GM12878 (cell line): ENCODE measurements around the gene ADARB1. TPM values are rescaled to one million over a fixed set of nuclear protein-coding genes. Genes with fewer than 3 reads are reported as not detected.

Experiments
- ATAC-seq: fragments of 200-7000 bp; cut with Tn5 transposase; 3 replicates; pipeline ENCODE4 v1.9.1; 2020; ENCODE audit warnings: mild to moderate bottlenecking, moderate library complexity
- BruUV-seq: library from RNA; stranded (reverse); fragments of 400-500 nt; replicated peaks from 2 replicates; lab custom pipeline; 2021; lab: Mats Ljungman, UMichigan
- CTCF ChIA-PET: fragments of 300-600 bp; sonication (Branson Sonifier 250); formaldehyde crosslinking; extraction: SDS; loops from one replicate; lab custom pipeline; 2021; ENCODE audit warnings: inconsistent platforms; lab: Yijun Ruan, JAX
- POLR2A ChIA-PET: fragments of 350-600 bp; formaldehyde crosslinking; extraction: SDS; loops from one replicate; lab custom pipeline; 2021; ENCODE audit warnings: inconsistent platforms; lab: Charles Lee
- RAD21 ChIA-PET: fragments of 300-600 bp; sonication (Branson Sonifier 250); formaldehyde crosslinking; loops from one replicate; lab custom pipeline; 2023; ENCODE audit warnings: antibody characterized with exemption; ENCODE audit not compliant: unreplicated experiment; lab: Charles Lee
- SMC1A ChIA-PET: fragments of 300-600 bp; sonication (Branson Sonifier 250); formaldehyde crosslinking; loops from one replicate; lab custom pipeline; 2023; ENCODE audit not compliant: unreplicated experiment, uncharacterized antibody; lab: Charles Lee
- DNase-seq: peaks from one replicate; pipeline ENCODE4 v3.0.0-alpha.2; 2011; ENCODE audit warnings: low read depth, low spot score
- FAIRE-seq: peaks from 3 replicates; lab custom pipeline; 2011; peaks lifted over from hg19 to GRCh38; lab: Jason Lieb, UNC
- H2AFZ ChIP-seq: 2 replicates; pipeline ENCODE4 v1.6.0; 2011; ENCODE audit warnings: low read depth, low read length, control low read depth; ENCODE audit not compliant: control insufficient read depth
- H3K27ac ChIP-seq: 2 replicates; pipeline ENCODE4 v1.5.1; 2011; ENCODE audit warnings: control low read depth; ENCODE audit not compliant: control insufficient read depth, insufficient read depth
- H3K27me3 ChIP-seq, 2 experiments: replicated peaks in 1 of 2; 2 replicates each; pipeline versions ENCODE4 v1.6.0 to v1.6.1; 2011; ENCODE audit warnings: low read length in 1 of 2; ENCODE audit not compliant: control insufficient read depth in 2 of 2, insufficient read depth in 2 of 2
- H3K36me3 ChIP-seq, 2 experiments: 2 replicates each; pipeline ENCODE4 v1.5.1; 2011; ENCODE audit warnings: low read length in 1 of 2; ENCODE audit not compliant: control insufficient read depth in 2 of 2, insufficient read depth in 2 of 2
- H3K4me1 ChIP-seq: 2 replicates; pipeline ENCODE4 v1.6.1; 2011; ENCODE audit warnings: mild to moderate bottlenecking, low read length, moderate library complexity, mixed read lengths; ENCODE audit not compliant: control insufficient read depth, insufficient read depth
- H3K4me2 ChIP-seq: 2 replicates; pipeline ENCODE4 v1.6.0; 2011; ENCODE audit warnings: control low read depth; ENCODE audit not compliant: control insufficient read depth, insufficient read depth
- H3K4me3 ChIP-seq: fragments of 200-600 bp; sonication (generic); 2 replicates; pipeline ENCODE4 v1.5.1; 2016
- H3K79me2 ChIP-seq: 2 replicates; pipeline ENCODE4 v1.6.0; 2011; ENCODE audit warnings: low read length; ENCODE audit not compliant: control insufficient read depth, insufficient read depth
- H3K9ac ChIP-seq: 2 replicates; pipeline ENCODE4 v1.8.0; 2011; ENCODE audit warnings: low read length, control low read depth, mixed read lengths; ENCODE audit not compliant: control insufficient read depth, insufficient read depth
- H3K9me3 ChIP-seq: replicated peaks from 3 replicates; pipeline ENCODE4 v1.5.1; 2011; ENCODE audit warnings: mild to moderate bottlenecking, low read length; ENCODE audit not compliant: control insufficient read depth, insufficient read depth
- H4K20me1 ChIP-seq: 2 replicates; pipeline ENCODE4 v1.6.0; 2011; ENCODE audit not compliant: control insufficient read depth, insufficient read depth
- ATF7 ChIP-seq: fragments of 450-650 bp; IDR thresholded peaks from 2 replicates; pipeline ENCODE4 v1.6.1; 2016; ENCODE audit warnings: low read depth, mild to moderate bottlenecking
- BHLHE40 ChIP-seq, 2 experiments: fragments of 450-650 bp in 1 of 2; IDR thresholded peaks; 2 replicates each; pipeline ENCODE4 v1.6.1; 2011 to 2017; ENCODE audit warnings: low read depth in 2 of 2, borderline replicate concordance in 1 of 2, improper control_type of control experiment in 1 of 2, low read length in 1 of 2, mild to moderate bottlenecking in 1 of 2
- EP300 ChIP-seq, 2 experiments: fragments of 150-350 bp in 1 of 2; IDR thresholded peaks; 2 replicates each; pipeline ENCODE4 v1.6.1; 2011 to 2012; ENCODE audit warnings: low read depth in 2 of 2, low read length in 2 of 2, borderline replicate concordance in 1 of 2, improper control_type of control experiment in 1 of 2, inconsistent platforms in 1 of 2; ENCODE audit not compliant: control insufficient read depth in 1 of 2
- HDGF ChIP-seq: fragments of 450-650 bp; IDR thresholded peaks from 2 replicates; pipeline ENCODE4 v1.6.1; 2016; ENCODE audit warnings: antibody characterized with exemption
- PML ChIP-seq: IDR thresholded peaks from 2 replicates; pipeline ENCODE4 v1.6.1; 2012; ENCODE audit warnings: low read length, inconsistent platforms
- ZNF622 ChIP-seq: fragments of 450-650 bp; IDR thresholded peaks from 2 replicates; pipeline ENCODE4 v1.6.1; 2017; ENCODE audit warnings: mild to moderate bottlenecking, inconsistent platforms
- ZZZ3 ChIP-seq: IDR thresholded peaks from 2 replicates; pipeline ENCODE4 v1.6.1; 2011; ENCODE audit warnings: low read depth; ENCODE audit not compliant: control insufficient read depth, insufficient read length
- WGBS: methylation state at CpG from one replicate; pipeline ENCODE4 v1.1.6; 2016; ENCODE audit warnings: low lambda C conversion rate; ENCODE audit not compliant: insufficient replicate concordance, insufficient coverage; ENCODE audit errors: missing lambda C conversion rate; 5-methylcytosine and 5-hydroxymethylcytosine counted together
- in situ Hi-C: fragments of 300-500 bp; cut with MboI; formaldehyde crosslinking; loops from 9 replicates; pipeline ENCODE4 v1.14.3; 2018; ENCODE audit warnings: mixed read lengths
- intact Hi-C: fragments of 100-400 bp; cut with micrococcal nuclease; formaldehyde crosslinking; loops from one replicate; pipeline ENCODE4 v1.14.2; 2022; ENCODE audit not compliant: unreplicated experiment
- polyA plus RNA-seq, 11 experiments: library from polyadenylated mRNA; depleted of rRNA in 4 of 11; unstranded in 6 of 11; stranded (reverse) in 5 of 11; fragments of >200 nt; fragmentation: Nextera tagmentation in 4 of 11; fragmentation: Illumina TruSeq in 1 of 11; extraction: Ambion mirVana in 4 of 11; extraction: Trizol in 1 of 11; gene quantifications; 1 replicate in 1 of 11; 2 replicates in 10 of 11; pipeline versions ENCODE4 v1.2.1 to v1.2.3, GENCODE V29; 2011 to 2016; ENCODE audit warnings: inconsistent platforms in 2 of 11, missing spikeins in 2 of 11, low read depth in 1 of 11
- total RNA-seq, 4 experiments: library from RNA; depleted of rRNA in 3 of 4; stranded (reverse); fragments of >200 nt in 3 of 4; fragmentation: Illumina TruSeq in 1 of 4; extraction: Trizol in 1 of 4; gene quantifications; 2 replicates each; pipeline versions ENCODE4 v1.2.1 to v1.2.3, GENCODE V29; 2013 to 2021
- TF ChIP-seq, protein P1 (sequence below): fragments of 450-650 bp; formaldehyde crosslinking; IDR thresholded peaks from 2 replicates; pipeline ENCODE4 v1.5.0; 2022; ENCODE audit warnings: mild to moderate bottlenecking, missing genetic modification characterization
- TF ChIP-seq, protein P2 (sequence below): fragments of 450-650 bp; IDR thresholded peaks from 2 replicates; pipeline ENCODE4 v1.6.1; 2016; ENCODE audit warnings: mild to moderate bottlenecking, moderate library complexity, borderline replicate concordance
- TF ChIP-seq, protein P3 (sequence below), 3 experiments: IDR thresholded peaks in 2 of 3; conservative IDR thresholded peaks in 1 of 3; 2 replicates each; pipeline ENCODE4 v1.5.1; 2011; ENCODE audit warnings: low read depth in 3 of 3, low read length in 3 of 3, mild to moderate bottlenecking in 3 of 3, control low read depth in 2 of 3, moderate library complexity in 2 of 3, inconsistent platforms in 1 of 3, mixed read lengths in 1 of 3; ENCODE audit not compliant: control insufficient read depth in 2 of 3, insufficient read depth in 1 of 3; ENCODE audit errors: extremely low read depth in 1 of 3

Gene ADARB1
- total and polyA plus RNA-seq, 10 of the 15 experiments (the other 5 are each of a cell fraction or from before 2014, with no cell fraction given), result 5.7 to 61.7 (median 25.3) TPM

DNA sequence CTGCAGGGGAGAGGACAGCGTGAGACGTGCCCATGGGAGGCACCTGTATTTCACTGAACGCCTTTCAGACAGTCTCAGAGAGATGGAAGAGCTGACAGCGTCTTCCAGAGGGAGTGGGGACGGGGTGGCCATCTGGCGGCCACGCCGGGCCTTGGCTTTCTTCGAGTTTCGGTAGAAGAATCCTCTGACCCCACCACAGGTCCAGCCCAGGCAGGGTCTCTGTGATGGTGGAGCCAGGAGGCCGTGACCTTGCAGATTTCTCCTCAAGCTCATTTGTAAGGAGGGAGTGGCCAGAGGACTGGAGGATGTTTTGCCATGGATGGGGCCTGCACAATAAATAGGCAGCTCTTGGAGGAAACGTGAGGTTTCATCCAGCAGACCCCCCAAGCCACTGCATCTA, 47.6 kb upstream of the ADARB1 start:
- intact Hi-C loops, result no loop called here
- no peak overlapping the region for H3K4me2 ChIP-seq
- H3K9ac ChIP-seq, result no peak overlapping the region
- H3K4me1 ChIP-seq, result no peaks in the 10 kb centered on the region
- POLR2A ChIA-PET, result interaction anchor here (0.5 kb wide), 1 partner anchor 61 kb away, joined by 3 read pairs; no protein-coding TSS in a partner anchor
- ATAC-seq, result no peak
- H3K27me3 ChIP-seq, result no peaks in the 10 kb centered on the region; a peak in 2 of 4 replicates
- no peak overlapping the region for H3K4me3 ChIP-seq
- H2AFZ ChIP-seq, result no peak overlapping the region
- RAD21 ChIA-PET, result no interaction called here
- H3K27ac ChIP-seq, result no peak overlapping the region
- H4K20me1 ChIP-seq, result no peaks in the 10 kb centered on the region
- BruUV-seq, result no TSS peak
- TF ChIP-seq ZNF622, result no peak
- TF ChIP-seq ATF7, result no peak
- no peak for TF ChIP-seq BHLHE40 (IDR thresholded peaks at IDR 0.05; ENCODE audit: borderline replicate concordance in 1 of 2, low read depth in 2 of 2, low read length in 1 of 2)
- TF ChIP-seq, protein P1, sequence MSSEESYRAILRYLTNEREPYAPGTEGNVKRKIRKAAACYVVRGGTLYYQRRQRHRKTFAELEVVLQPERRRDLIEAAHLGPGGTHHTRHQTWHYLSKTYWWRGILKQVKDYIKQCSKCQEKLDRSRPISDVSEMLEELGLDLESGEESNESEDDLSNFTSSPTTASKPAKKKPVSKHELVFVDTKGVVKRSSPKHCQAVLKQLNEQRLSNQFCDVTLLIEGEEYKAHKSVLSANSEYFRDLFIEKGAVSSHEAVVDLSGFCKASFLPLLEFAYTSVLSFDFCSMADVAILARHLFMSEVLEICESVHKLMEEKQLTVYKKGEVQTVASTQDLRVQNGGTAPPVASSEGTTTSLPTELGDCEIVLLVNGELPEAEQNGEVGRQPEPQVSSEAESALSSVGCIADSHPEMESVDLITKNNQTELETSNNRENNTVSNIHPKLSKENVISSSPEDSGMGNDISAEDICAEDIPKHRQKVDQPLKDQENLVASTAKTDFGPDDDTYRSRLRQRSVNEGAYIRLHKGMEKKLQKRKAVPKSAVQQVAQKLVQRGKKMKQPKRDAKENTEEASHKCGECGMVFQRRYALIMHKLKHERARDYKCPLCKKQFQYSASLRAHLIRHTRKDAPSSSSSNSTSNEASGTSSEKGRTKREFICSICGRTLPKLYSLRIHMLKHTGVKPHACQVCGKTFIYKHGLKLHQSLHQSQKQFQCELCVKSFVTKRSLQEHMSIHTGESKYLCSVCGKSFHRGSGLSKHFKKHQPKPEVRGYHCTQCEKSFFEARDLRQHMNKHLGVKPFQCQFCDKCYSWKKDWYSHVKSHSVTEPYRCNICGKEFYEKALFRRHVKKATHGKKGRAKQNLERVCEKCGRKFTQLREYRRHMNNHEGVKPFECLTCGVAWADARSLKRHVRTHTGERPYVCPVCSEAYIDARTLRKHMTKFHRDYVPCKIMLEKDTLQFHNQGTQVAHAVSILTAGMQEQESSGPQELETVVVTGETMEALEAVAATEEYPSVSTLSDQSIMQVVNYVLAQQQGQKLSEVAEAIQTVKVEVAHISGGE, result no peak
- TF ChIP-seq EP300 (IDR thresholded peaks at IDR 0.05; ENCODE audit: borderline replicate concordance in 1 of 2, control insufficient read depth in 1 of 2, low read depth in 2 of 2, low read length in 2 of 2), result no peak
- TF ChIP-seq, protein P2, sequence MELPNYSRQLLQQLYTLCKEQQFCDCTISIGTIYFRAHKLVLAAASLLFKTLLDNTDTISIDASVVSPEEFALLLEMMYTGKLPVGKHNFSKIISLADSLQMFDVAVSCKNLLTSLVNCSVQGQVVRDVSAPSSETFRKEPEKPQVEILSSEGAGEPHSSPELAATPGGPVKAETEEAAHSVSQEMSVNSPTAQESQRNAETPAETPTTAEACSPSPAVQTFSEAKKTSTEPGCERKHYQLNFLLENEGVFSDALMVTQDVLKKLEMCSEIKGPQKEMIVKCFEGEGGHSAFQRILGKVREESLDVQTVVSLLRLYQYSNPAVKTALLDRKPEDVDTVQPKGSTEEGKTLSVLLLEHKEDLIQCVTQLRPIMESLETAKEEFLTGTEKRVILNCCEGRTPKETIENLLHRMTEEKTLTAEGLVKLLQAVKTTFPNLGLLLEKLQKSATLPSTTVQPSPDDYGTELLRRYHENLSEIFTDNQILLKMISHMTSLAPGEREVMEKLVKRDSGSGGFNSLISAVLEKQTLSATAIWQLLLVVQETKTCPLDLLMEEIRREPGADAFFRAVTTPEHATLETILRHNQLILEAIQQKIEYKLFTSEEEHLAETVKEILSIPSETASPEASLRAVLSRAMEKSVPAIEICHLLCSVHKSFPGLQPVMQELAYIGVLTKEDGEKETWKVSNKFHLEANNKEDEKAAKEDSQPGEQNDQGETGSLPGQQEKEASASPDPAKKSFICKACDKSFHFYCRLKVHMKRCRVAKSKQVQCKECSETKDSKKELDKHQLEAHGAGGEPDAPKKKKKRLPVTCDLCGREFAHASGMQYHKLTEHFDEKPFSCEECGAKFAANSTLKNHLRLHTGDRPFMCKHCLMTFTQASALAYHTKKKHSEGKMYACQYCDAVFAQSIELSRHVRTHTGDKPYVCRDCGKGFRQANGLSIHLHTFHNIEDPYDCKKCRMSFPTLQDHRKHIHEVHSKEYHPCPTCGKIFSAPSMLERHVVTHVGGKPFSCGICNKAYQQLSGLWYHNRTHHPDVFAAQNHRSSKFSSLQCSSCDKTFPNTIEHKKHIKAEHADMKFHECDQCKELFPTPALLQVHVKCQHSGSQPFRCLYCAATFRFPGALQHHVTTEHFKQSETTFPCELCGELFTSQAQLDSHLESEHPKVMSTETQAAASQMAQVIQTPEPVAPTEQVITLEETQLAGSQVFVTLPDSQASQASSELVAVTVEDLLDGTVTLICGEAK, result no peak
- TF ChIP-seq ZZZ3, result no peak
- TF ChIP-seq PML, result no peak
- TF ChIP-seq, protein P3, sequence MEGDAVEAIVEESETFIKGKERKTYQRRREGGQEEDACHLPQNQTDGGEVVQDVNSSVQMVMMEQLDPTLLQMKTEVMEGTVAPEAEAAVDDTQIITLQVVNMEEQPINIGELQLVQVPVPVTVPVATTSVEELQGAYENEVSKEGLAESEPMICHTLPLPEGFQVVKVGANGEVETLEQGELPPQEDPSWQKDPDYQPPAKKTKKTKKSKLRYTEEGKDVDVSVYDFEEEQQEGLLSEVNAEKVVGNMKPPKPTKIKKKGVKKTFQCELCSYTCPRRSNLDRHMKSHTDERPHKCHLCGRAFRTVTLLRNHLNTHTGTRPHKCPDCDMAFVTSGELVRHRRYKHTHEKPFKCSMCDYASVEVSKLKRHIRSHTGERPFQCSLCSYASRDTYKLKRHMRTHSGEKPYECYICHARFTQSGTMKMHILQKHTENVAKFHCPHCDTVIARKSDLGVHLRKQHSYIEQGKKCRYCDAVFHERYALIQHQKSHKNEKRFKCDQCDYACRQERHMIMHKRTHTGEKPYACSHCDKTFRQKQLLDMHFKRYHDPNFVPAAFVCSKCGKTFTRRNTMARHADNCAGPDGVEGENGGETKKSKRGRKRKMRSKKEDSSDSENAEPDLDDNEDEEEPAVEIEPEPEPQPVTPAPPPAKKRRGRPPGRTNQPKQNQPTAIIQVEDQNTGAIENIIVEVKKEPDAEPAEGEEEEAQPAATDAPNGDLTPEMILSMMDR (IDR thresholded peaks at IDR 0.05 in 2 of 3, conservative IDR thresholded peaks at IDR 0.05 in 1 of 3; ENCODE audit: control insufficient read depth in 2 of 3, extremely low read depth in 1 of 3, insufficient read depth in 1 of 3, low read depth in 3 of 3, low read length in 3 of 3), result no peak
- no peak for TF ChIP-seq HDGF
- TF ChIP-seq, all 136 proteins: peak for 0
- WGBS, result 53% methylated on average over 12 of the region's 12 CpGs
- in situ Hi-C loops, result no loop called here
- ChIA-PET SMC1A (no interaction called here), CTCF (no interaction called here)
- H3K79me2 ChIP-seq, result no peaks in the 10 kb centered on the region
- FAIRE-seq, result no peak
- no peak for DNase-seq
- H3K9me3 ChIP-seq, result no peaks in the 10 kb centered on the region; the same call in 1 of the 3 replicates
- H3K36me3 ChIP-seq, result no peaks in the 10 kb centered on the region
